OCI-LY3 (cell line): Measurements from ENCODE around the gene TMCC2.

ENCODE experiments used
- H2AFZ ChIP-seq: fragments of 200-600, 300-600 bp; shearing (Covaris generic); 2 replicates; pipeline ENCODE4 v1.6.0; 2014; ENCODE audit warnings: antibody characterized with exemption, low read depth, low read length
- H3K27ac ChIP-seq: fragments of 200-600, 300-600 bp; sonication (generic); 2 replicates; pipeline ENCODE4 v1.5.1; 2014; ENCODE audit warnings: mild to moderate bottlenecking, low read length, moderate library complexity, mixed read lengths
- H3K27me3 ChIP-seq: fragments of 200-600, 300-600 bp; sonication (generic); 2 replicates; pipeline ENCODE4 v1.6.1; 2014; ENCODE audit warnings: low read depth, low read length, mixed read lengths
- H3K36me3 ChIP-seq: fragments of 200-600, 300-600 bp; sonication (generic); replicated peaks from 2 replicates; pipeline ENCODE3; 2014; ENCODE audit warnings: low read depth, low read length, mixed read lengths
- H3K4me1 ChIP-seq: fragments of 300-600, 200-600 bp; sonication (generic); 2 replicates; pipeline ENCODE4 v1.6.1; 2014; ENCODE audit warnings: low read length, mixed read lengths
- H3K4me2 ChIP-seq: fragments of 200-600, 300-600 bp; sonication (generic); 2 replicates; pipeline ENCODE4 v1.6.1; 2014; ENCODE audit warnings: low read length, mixed read lengths
- H3K4me3 ChIP-seq: fragments of 300-600, 200-600 bp; sonication (generic); 2 replicates; pipeline ENCODE4 v1.5.1; 2014; ENCODE audit warnings: antibody characterized with exemption, mild to moderate bottlenecking, low read length, moderate library complexity
- H3K79me2 ChIP-seq: fragments of 300-600, 200-600 bp; shearing (Covaris generic); 2 replicates; pipeline ENCODE4 v1.6.1; 2014; ENCODE audit warnings: mild to moderate bottlenecking, low read length, mixed read lengths
- H3K9ac ChIP-seq: fragments of 300-600, 200-600 bp; shearing (Covaris generic); 2 replicates; pipeline ENCODE4 v1.6.0; 2014; ENCODE audit warnings: mild to moderate bottlenecking, low read length, moderate library complexity
- H3K9me3 ChIP-seq: fragments of 200-600, 300-600 bp; shearing (Covaris generic); 2 replicates; pipeline ENCODE4 v1.6.1; 2014; ENCODE audit warnings: low read length, mixed read lengths; ENCODE audit not compliant: insufficient read depth
- H4K20me1 ChIP-seq: fragments of 200-600, 300-600 bp; sonication (generic); 2 replicates; pipeline ENCODE4 v1.6.1; 2016; ENCODE audit warnings: low read length, mixed read lengths; ENCODE audit not compliant: insufficient read depth
- EZH2phosphoT487 ChIP-seq: fragments of 200-600 bp; shearing (Covaris generic); IDR thresholded peaks from 2 replicates; pipeline ENCODE4 v1.6.1; 2018; ENCODE audit warnings: antibody characterized with exemption, mixed run types, low read depth
- TF ChIP-seq, protein P1 (sequence below): fragments of 200-600, 300-600 bp; sonication (generic); IDR thresholded peaks from 2 replicates; pipeline ENCODE4 v1.5.1; 2014; ENCODE audit warnings: antibody characterized with exemption, low read length, low read depth

Gene TMCC2

DNA sequence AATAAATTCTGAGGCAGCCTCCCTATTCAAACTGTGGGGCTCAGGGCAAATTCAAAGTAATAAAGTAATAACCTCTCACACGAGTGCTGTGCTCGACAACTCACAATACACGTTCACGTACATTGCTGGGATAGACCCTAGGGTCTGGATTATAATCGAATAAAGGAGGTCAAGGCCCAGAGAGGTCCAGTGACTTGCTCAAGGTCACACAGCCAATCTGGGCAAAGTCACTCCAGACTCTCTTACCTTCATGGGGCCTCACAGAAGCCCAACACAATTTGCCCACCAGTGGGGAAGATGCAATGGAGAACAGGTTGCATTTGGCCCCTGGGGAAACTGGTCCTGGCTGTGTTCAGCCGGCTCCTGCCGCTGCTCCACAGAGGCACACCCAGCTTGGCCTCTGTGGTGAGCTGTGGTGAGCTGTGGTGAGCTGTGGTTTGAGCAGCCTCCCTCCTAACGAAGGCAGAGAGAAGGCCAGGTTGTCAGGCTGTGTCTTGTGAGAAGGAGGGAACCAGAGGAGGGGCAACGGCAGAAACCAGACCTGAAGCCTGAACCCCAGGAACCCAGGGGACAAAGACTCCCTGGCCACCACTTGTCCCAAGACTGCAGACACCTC is 58.7 kb downstream of the TMCC2 start:
- peaks cover 7% of the 10 kb centered on the region; the same call in 1 of the 2 replicates for H3K79me2 ChIP-seq
- peaks cover 81% of the 10 kb centered on the region for H3K4me1 ChIP-seq
- H4K20me1 ChIP-seq: no peaks in the 10 kb centered on the region
- no peaks in the 10 kb centered on the region for H3K36me3 ChIP-seq
- peak overlapping the region; percentile 65 for H3K9ac ChIP-seq
- peak overlapping the region; percentile 93 for H3K27ac ChIP-seq
- TF ChIP-seq, protein P1, sequence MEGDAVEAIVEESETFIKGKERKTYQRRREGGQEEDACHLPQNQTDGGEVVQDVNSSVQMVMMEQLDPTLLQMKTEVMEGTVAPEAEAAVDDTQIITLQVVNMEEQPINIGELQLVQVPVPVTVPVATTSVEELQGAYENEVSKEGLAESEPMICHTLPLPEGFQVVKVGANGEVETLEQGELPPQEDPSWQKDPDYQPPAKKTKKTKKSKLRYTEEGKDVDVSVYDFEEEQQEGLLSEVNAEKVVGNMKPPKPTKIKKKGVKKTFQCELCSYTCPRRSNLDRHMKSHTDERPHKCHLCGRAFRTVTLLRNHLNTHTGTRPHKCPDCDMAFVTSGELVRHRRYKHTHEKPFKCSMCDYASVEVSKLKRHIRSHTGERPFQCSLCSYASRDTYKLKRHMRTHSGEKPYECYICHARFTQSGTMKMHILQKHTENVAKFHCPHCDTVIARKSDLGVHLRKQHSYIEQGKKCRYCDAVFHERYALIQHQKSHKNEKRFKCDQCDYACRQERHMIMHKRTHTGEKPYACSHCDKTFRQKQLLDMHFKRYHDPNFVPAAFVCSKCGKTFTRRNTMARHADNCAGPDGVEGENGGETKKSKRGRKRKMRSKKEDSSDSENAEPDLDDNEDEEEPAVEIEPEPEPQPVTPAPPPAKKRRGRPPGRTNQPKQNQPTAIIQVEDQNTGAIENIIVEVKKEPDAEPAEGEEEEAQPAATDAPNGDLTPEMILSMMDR: no peak
- TF ChIP-seq EZH2phosphoT487: no peak
- no peaks in the 10 kb centered on the region for H3K9me3 ChIP-seq
- H3K4me2 ChIP-seq: peak overlapping the region; percentile 79
- peaks cover 7% of the 10 kb centered on the region; the same call in 1 of the 2 replicates for H3K27me3 ChIP-seq
- H2AFZ ChIP-seq: peak overlapping the region; percentile 28; the same call in 1 of the 2 replicates
- H3K4me3 ChIP-seq: peak overlapping the region; percentile 45

DNA sequence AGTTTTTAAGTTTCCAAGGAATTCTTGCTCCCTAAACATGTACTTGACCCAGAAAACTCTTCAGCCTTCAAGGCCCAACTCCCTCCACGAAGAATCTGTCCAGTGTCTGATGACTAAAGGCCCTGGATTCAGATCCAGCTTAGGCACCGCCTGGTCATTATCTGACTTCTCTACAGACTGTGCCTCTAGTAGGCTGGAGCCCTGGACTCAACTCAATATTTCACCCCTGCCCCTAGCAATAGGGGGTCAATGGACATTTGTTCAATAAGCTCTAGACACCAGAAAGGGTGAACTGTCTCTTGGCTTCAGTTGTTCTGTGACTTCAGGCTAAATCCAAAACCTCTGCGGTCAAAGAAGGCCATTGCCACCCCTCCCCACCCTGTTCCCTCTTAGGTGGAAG is 59.3 kb downstream of the TMCC2 start:
- Histone ChIP-seq H3K4me1 (peaks cover 87% of the 10 kb centered on the region), H3K27me3 (peaks cover 7% of the 10 kb centered on the region; the same call in 1 of the 2 replicates), H3K79me2 (peaks cover 7% of the 10 kb centered on the region; the same call in 1 of the 2 replicates), H3K9ac (peak overlapping the region; percentile 65), H3K36me3 (no peaks in the 10 kb centered on the region), H2AFZ (0 out of 2 replicates have a peak overlapping the region, but pooled peaks have one; percentile 28), H3K27ac (peak overlapping the region; percentile 93), H3K4me2 (peak overlapping the region; percentile 79), H4K20me1 (no peaks in the 10 kb centered on the region), H3K9me3 (no peaks in the 10 kb centered on the region), H3K4me3 (no peak overlapping the region)
- TF ChIP-seq, protein P1: no peak
- TF ChIP-seq EZH2phosphoT487: no peak

DNA sequence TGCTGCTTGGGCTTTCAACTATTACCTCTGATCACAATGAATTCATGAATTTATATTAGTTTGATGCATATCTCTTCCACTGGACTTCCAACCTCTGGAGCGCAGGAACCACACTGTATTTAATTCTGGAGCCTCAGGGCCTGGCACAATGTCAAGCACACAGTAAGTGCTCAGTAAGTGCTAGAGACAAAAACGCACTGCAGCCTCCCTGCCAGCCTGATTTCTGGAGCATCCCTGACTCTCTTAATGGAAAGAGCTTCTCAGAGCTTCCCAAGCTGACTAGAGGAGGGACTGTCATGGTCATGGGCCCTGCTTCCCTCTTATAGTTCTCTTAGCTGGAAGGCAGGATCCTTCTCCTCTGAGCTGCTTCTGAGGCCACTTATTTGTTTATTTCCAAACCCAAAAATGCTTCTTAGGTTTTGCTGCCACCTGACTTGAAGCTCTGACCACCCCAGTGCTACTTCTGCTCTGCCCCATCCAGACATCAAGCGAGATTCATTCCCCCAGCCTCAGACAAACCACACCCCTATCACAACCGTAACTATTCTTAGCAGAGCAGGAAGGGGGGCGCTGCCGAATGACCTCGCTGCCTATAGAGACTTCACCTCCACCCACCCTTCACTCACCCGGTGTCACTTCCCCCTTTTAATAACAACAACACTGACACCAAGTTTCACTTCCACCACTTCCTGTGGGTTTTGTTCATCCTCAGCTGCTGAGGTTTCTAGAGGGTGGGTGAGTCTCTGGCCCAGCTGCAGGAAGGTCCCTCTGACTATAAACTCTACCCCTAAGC is 60.2 kb downstream of the TMCC2 start:
- H3K4me2 ChIP-seq: peak overlapping the region; percentile 79
- peak overlapping the region; percentile 93 for H3K27ac ChIP-seq

More for the DNA sequence above, 60.2 kb downstream of the TMCC2 start:
- Histone ChIP-seq H3K36me3 (no peaks in the 10 kb centered on the region), H4K20me1 (no peaks in the 10 kb centered on the region), H3K27me3 (no peaks in the 10 kb centered on the region), H3K9ac (peak overlapping the region; percentile 65), H3K4me1 (peaks cover 86% of the 10 kb centered on the region), H3K9me3 (no peaks in the 10 kb centered on the region), H3K79me2 (peaks cover 7% of the 10 kb centered on the region; the same call in 1 of the 2 replicates), H2AFZ (no peak overlapping the region), H3K4me3 (peak overlapping the region; percentile 43)
- TF ChIP-seq, protein P1: peak; percentile 32; the same call in 1 of the 2 replicates
- TF ChIP-seq EZH2phosphoT487: peak; percentile 95
